HepG2 (cell line): ENCODE data around the gene TUBA4B. TPM values are rescaled to one million over a fixed set of nuclear protein-coding genes. Genes with fewer than 3 reads are reported as not detected.

Source experiments
- ATF4 ChIP-seq, 2 experiments: fragments of 450-650 bp in 1 of 2; sonication (generic) in 1 of 2; formaldehyde crosslinking; IDR thresholded peaks; 2 replicates each; pipeline versions ENCODE4 v1.5.0 to v1.8.0; 2020 to 2022; ENCODE audit warnings: mild to moderate bottlenecking in 1 of 2, missing genetic modification reagents in 1 of 2
- BRF2 ChIP-seq: sonication (generic); formaldehyde crosslinking; IDR thresholded peaks from 2 replicates; pipeline ENCODE4 v1.8.1; 2022; ENCODE audit warnings: mild to moderate bottlenecking, missing genetic modification reagents
- CENPX ChIP-seq: sonication (generic); formaldehyde crosslinking; IDR thresholded peaks from 2 replicates; pipeline ENCODE4 v1.9.0; 2021; ENCODE audit warnings: mild to moderate bottlenecking, missing genetic modification reagents, moderate library complexity
- CREBL2 ChIP-seq: sonication (generic); formaldehyde crosslinking; IDR thresholded peaks from 2 replicates; pipeline ENCODE4 v1.8.1; 2023; ENCODE audit warnings: missing genetic modification reagents, mild to moderate bottlenecking, borderline replicate concordance
- EP300 ChIP-seq, 3 experiments: sonication (generic) in 1 of 3; formaldehyde crosslinking in 1 of 3; IDR thresholded peaks; 2 replicates each; pipeline versions ENCODE4 v1.5.1 to v1.6.1; 2011 to 2020; ENCODE audit warnings: low read depth in 2 of 3, low read length in 2 of 3, borderline replicate concordance in 1 of 3, improper control_type of control experiment in 1 of 3, mild to moderate bottlenecking in 1 of 3, missing genetic modification reagents in 1 of 3, moderate library complexity in 1 of 3
- HMG20B ChIP-seq: conservative IDR thresholded peaks from 2 replicates; pipeline ENCODE4 v1.6.1; 2016; ENCODE audit warnings: missing genetic modification reagents, missing compliant biosample characterization
- IRF1 ChIP-seq: sonication (generic); formaldehyde crosslinking; IDR thresholded peaks from 2 replicates; pipeline ENCODE4 v1.4.0; 2020; ENCODE audit warnings: low read depth, mild to moderate bottlenecking, missing genetic modification reagents
- NBN ChIP-seq: fragments of 450-650 bp; conservative IDR thresholded peaks from 2 replicates; pipeline ENCODE4 v1.6.1; 2017
- NFIC ChIP-seq: IDR thresholded peaks from 2 replicates; pipeline ENCODE4 v1.6.1; 2012; ENCODE audit warnings: mild to moderate bottlenecking, low read length, inconsistent platforms
- NR2C2 ChIP-seq: sonication (generic); formaldehyde crosslinking; IDR thresholded peaks from 2 replicates; pipeline ENCODE4 v1.4.0; 2020; ENCODE audit warnings: missing genetic modification reagents, mild to moderate bottlenecking, moderate library complexity, borderline replicate concordance
- PAX8 ChIP-seq: sonication (generic); formaldehyde crosslinking; IDR thresholded peaks from 2 replicates; pipeline ENCODE4 v1.8.0; 2022; ENCODE audit warnings: mild to moderate bottlenecking, missing genetic modification reagents, borderline replicate concordance
- RAD51 ChIP-seq: fragments of 450-650 bp; IDR thresholded peaks from 2 replicates; pipeline ENCODE4 v1.6.1; 2016; ENCODE audit warnings: borderline replicate concordance
- RARA ChIP-seq: IDR thresholded peaks from 2 replicates; pipeline ENCODE4 v1.6.1; 2016; ENCODE audit warnings: missing genetic modification reagents, missing compliant biosample characterization
- SIN3A ChIP-seq: IDR thresholded peaks from 2 replicates; pipeline ENCODE4 v1.6.1; 2011; ENCODE audit warnings: low read depth, mild to moderate bottlenecking, control low read depth, low read length, borderline replicate concordance
- SP5 ChIP-seq: IDR thresholded peaks from 2 replicates; pipeline ENCODE4 v1.6.1; 2016; ENCODE audit warnings: low read depth, borderline replicate concordance
- TP53 ChIP-seq: sonication (generic); formaldehyde crosslinking; conservative IDR thresholded peaks from 2 replicates; pipeline ENCODE4 v1.4.0; 2020; ENCODE audit warnings: missing genetic modification reagents
- UBTF ChIP-seq: sonication (generic); formaldehyde crosslinking; IDR thresholded peaks from 2 replicates; pipeline ENCODE4 v1.4.0; 2020; ENCODE audit warnings: mild to moderate bottlenecking, missing genetic modification reagents
- ZBTB38 ChIP-seq: sonication (generic); formaldehyde crosslinking; IDR thresholded peaks from 2 replicates; pipeline ENCODE4 v1.5.1; 2020; ENCODE audit warnings: mild to moderate bottlenecking, missing genetic modification reagents
- ZFP36L2 ChIP-seq: sonication (generic); formaldehyde crosslinking; IDR thresholded peaks from 2 replicates; pipeline ENCODE4 v1.4.0; 2020; ENCODE audit warnings: missing genetic modification reagents
- ZNF275 ChIP-seq: sonication (generic); formaldehyde crosslinking; IDR thresholded peaks from 2 replicates; pipeline ENCODE4 v1.8.0; 2022; ENCODE audit warnings: missing genetic modification reagents, mild to moderate bottlenecking, inconsistent platforms, borderline replicate concordance
- ZNF337 ChIP-seq: sonication (generic); formaldehyde crosslinking; IDR thresholded peaks from 2 replicates; pipeline ENCODE4 v1.5.1; 2020; ENCODE audit warnings: missing genetic modification reagents, low read depth, mild to moderate bottlenecking, borderline replicate concordance
- ZNF496 ChIP-seq: sonication (generic); formaldehyde crosslinking; IDR thresholded peaks from 2 replicates; pipeline ENCODE4 v1.8.1; 2023; ENCODE audit warnings: mild to moderate bottlenecking, moderate library complexity, missing genetic modification reagents; ENCODE audit not compliant: insufficient replicate concordance
- polyA plus RNA-seq, 8 experiments: library from polyadenylated mRNA; depleted of rRNA in 3 of 8; stranded (reverse) in 7 of 8; unstranded in 1 of 8; fragments of >200 nt; fragmentation: Illumina TruSeq in 4 of 8; extraction: Trizol in 4 of 8; gene quantifications; 2 replicates each; pipeline versions ENCODE4 v1.2.1 to v1.2.3, GENCODE V29; 2011 to 2016; ENCODE audit warnings: low read depth in 4 of 8, missing spikeins in 1 of 8, mixed read lengths in 1 of 8; ENCODE audit not compliant: insufficient read depth in 1 of 8
- total RNA-seq, 5 experiments: library from RNA; depleted of rRNA; stranded (reverse); fragments of >200 nt; fragmentation: Illumina TruSeq; extraction: Trizol; gene quantifications; 2 replicates each; pipeline ENCODE4 v1.2.3, GENCODE V29; 2016; ENCODE audit warnings: low read depth in 1 of 5

Gene TUBA4B
- total and polyA plus RNA-seq, 2 of the 13 experiments (the other 11 are each of a cell fraction or from before 2014, with no cell fraction given): 0.18 to 0.22 TPM

- TF ChIP-seq UBTF (peak; percentile 79), ZFP36L2 (CRISPR knock-in tag) (no peak), EP300 (IDR thresholded peaks at IDR 0.05; ENCODE audit: low read depth in 2 of 2, low read length in 2 of 2) (no peak; a peak in 1 of 4 replicates), EP300 (CRISPR knock-in tag; IDR thresholded peaks at IDR 0.05; ENCODE audit: borderline replicate concordance) (no peak), TP53 (CRISPR knock-in tag) (no peak), NBN (no peak), SP5 (peak; percentile 96), ZNF275 (CRISPR knock-in tag) (peak; percentile 67), NR2C2 (peak; percentile 39; the same call in 1 of the 2 replicates), IRF1 (CRISPR knock-in tag) (no peak), HMG20B (CRISPR knock-in tag) (0 out of 2 replicates have a peak, but pooled peaks have one; percentile 26), CENPX (CRISPR knock-in tag) (no peak), SIN3A (peak; percentile 93; the same call in 1 of the 2 replicates), ZNF496 (CRISPR knock-in tag) (no peak), ZBTB38 (peak; percentile 86), BRF2 (no peak), ATF4 (CRISPR knock-in tag; IDR thresholded peaks at IDR 0.05) (0 out of 4 replicates have a peak, but pooled peaks of 1 of the 2 experiments have one; percentile 63), RARA (peak; percentile 21; the same call in 1 of the 2 replicates), ZNF337 (CRISPR knock-in tag) (no peak), NFIC (no peak), PAX8 (CRISPR knock-in tag) (no peak), CREBL2 (CRISPR knock-in tag) (no peak), RAD51 (no peak)
Observed at GRCh38 chr2:219279151-219279915, 26.3 kb downstream of the TUBA4B start, which contains the start of gene DNAJB2 (continued).
